Activated CD4-positive, alpha-beta T cell treated with anti-CD3 and anti-CD28 coated beads, Interleukin-10, Interleukin-2, amounts not matched to agents 100 ng/mL and 50 ng/mL, durations not matched to agents 16 hours and 8 hours (primary cell): Measurements from ENCODE around the gene FFAR3.

Experiments used
- DNase-seq: peaks from one replicate; pipeline ENCODE4 v3.0.0-alpha.2; 2020

The FFAR3 gene

GRCh38 chr19:35357867-35358573 is at the start of gene FFAR3:
FFAR3 (plus strand) TSS chr19:35358460; CDS start chr19:35358891, 431 bp downstream.
- peak; percentile 14 for DNase-seq

GRCh38 chr19:35308910-35309309 is 49.4 kb upstream of the FFAR3 start:
- no peak for DNase-seq

- DNase-seq = no peak
Observed at GRCh38 chr19:35309481-35310279, 48.6 kb upstream of the FFAR3 start.

GRCh38 chr19:35310331-35310730 is 47.9 kb upstream of the FFAR3 start:
- DNase-seq = no peak

GRCh38 chr19:35310811-35311465 is 47.3 kb upstream of the FFAR3 start:
- DNase-seq = no peak

GRCh38 chr19:35311901-35312665 is 46.2 kb upstream of the FFAR3 start:
- DNase-seq = no peak

GRCh38 chr19:35313587-35313986 is 44.7 kb upstream of the FFAR3 start:
- no peak for DNase-seq

- DNase-seq = no peak
Observed at GRCh38 chr19:35314031-35314430, 44.2 kb upstream of the FFAR3 start.

- no peak for DNase-seq
Observed at GRCh38 chr19:35314858-35315470, 43.3 kb upstream of the FFAR3 start.

GRCh38 chr19:35315883-35316282 is 42.4 kb upstream of the FFAR3 start:
- DNase-seq = no peak

- DNase-seq = no peak
Observed at GRCh38 chr19:35316560-35316959, 41.7 kb upstream of the FFAR3 start.

- DNase-seq = no peak
Observed at GRCh38 chr19:35317464-35318043, 40.7 kb upstream of the FFAR3 start.

- no peak for DNase-seq
Observed at GRCh38 chr19:35318679-35319448, 39.4 kb upstream of the FFAR3 start.

GRCh38 chr19:35320065-35320713 is 38.1 kb upstream of the FFAR3 start:
- no peak for DNase-seq

GRCh38 chr19:35321291-35321690 is 37.0 kb upstream of the FFAR3 start:
- no peak for DNase-seq

- DNase-seq = no peak
Observed at GRCh38 chr19:35322014-35322413, 36.2 kb upstream of the FFAR3 start.

- DNase-seq = no peak
Observed at GRCh38 chr19:35327642-35328041, 30.6 kb upstream of the FFAR3 start.

- no peak for DNase-seq
Observed at GRCh38 chr19:35328851-35329285, 29.4 kb upstream of the FFAR3 start, which contains the start of gene CD22. CD22 (plus strand) TSS chr19:35329187; CDS start chr19:35332041, 2,854 bp downstream.

GRCh38 chr19:35329323-35329722 is 28.9 kb upstream of the FFAR3 start:
- no peak for DNase-seq

- no peak for DNase-seq
Observed at GRCh38 chr19:35330475-35330874, 27.8 kb upstream of the FFAR3 start.
